Motor neuron (in vitro differentiated cells): ENCODE results near the gene METTL26. TPM values are rescaled to one million over a fixed set of nuclear protein-coding genes. Genes with fewer than 3 reads are reported as not detected.

Experiments used
- ATAC-seq, 8 experiments: fragments of 200-7000 bp; cut with Tn5 transposase; replicated peaks in 6 of 8; 2 replicates each; pipeline ENCODE4 v1.8.0; 2021; ENCODE audit warnings: mild to moderate bottlenecking in 8 of 8, moderate library complexity in 8 of 8
- H3K27ac ChIP-seq, 2 donors: fragments of 250-450 bp; sonication (Bioruptor Pico); 2 replicates each; pipeline ENCODE4 v1.9.0; 2021; ENCODE audit warnings: antibody characterized with exemption in 2 of 2, mild to moderate bottlenecking in 2 of 2, moderate library complexity in 1 of 2
- H3K4me1 ChIP-seq, 2 donors: fragments of 250-450 bp; sonication (Bioruptor Pico); replicated peaks in 1 of 2; 2 replicates each; pipeline ENCODE4 v1.6.1; 2021; ENCODE audit warnings: antibody characterized with exemption in 2 of 2, mild to moderate bottlenecking in 2 of 2, moderate library complexity in 1 of 2
- H3K4me3 ChIP-seq, 5 donors: fragments of 250-450 bp; sonication (Bioruptor Pico); 2 replicates each; pipeline ENCODE4 v1.9.0; 2021; ENCODE audit warnings: antibody characterized with exemption in 5 of 5, mild to moderate bottlenecking in 5 of 5, moderate library complexity in 4 of 5
- WGBS, 10 experiments: fragments of 450-650 bp; shearing (Covaris generic); methylation state at CpG; one replicate each; pipeline ENCODE4 v1.0.0; 2022; 5-methylcytosine and 5-hydroxymethylcytosine counted together
- in situ Hi-C, 9 experiments: fragments of 400-800 bp; cut with MboI; loops; one replicate each; pipeline ENCODE4 v1.15.0; 2021; ENCODE audit warnings: low sequenced_read_pairs in 9 of 9, low pct_unique_long_range_greater_than_20kb in 2 of 9; ENCODE audit not compliant: unreplicated experiment in 9 of 9
- total RNA-seq, 8 experiments: library from RNA; unstranded; fragments of 300-600 nt; gene quantifications; 2 replicates each; pipeline versions ENCODE4 v1.2.3 to v1.2.4, GENCODE V29; 2022

Gene METTL26
- total RNA-seq, 8 experiments from 2014 or later: 52.5 to 97.9 (median 66.7) TPM

- in situ Hi-C loops: no loop called here
- no peak for ATAC-seq
- peak overlapping the region; percentile 95 to 97 for H3K27ac ChIP-seq
- H3K4me1 ChIP-seq: peaks cover 30 to 31% of the 10 kb centered on the region in 2 donors
- peak overlapping the region; percentile 60 to 92 (median 68) for H3K4me3 ChIP-seq
- WGBS, 10 experiments: 0 to 19% (median 8%) methylated on average over 1 to 7 of the region's 55 CpGs; no CpG with 5 or more reads in 6 of the 10 experiments
Observed at GRCh38 chr16:635573-636205, 416 bp downstream of the METTL26 start.

GRCh38 chr16:634996-635395 is 1.1 kb downstream of the METTL26 start:
- Histone ChIP-seq H3K4me3 (peak overlapping the region in 2 of 5 donors; percentile 68 to 92), H3K27ac (no peak overlapping the region), H3K4me1 (peaks cover 37 to 38% of the 10 kb centered on the region in 2 donors)
- WGBS, 10 experiments: 73% methylated on average over 2 of the region's 7 CpGs; no CpG with 5 or more reads in 9 of the 10 experiments
- ATAC-seq: no peak
- in situ Hi-C loops: no loop called here

- WGBS, 10 experiments: 80 to 100% (median 95%) methylated on average over 3 to 10 of the region's 22 CpGs; no CpG with 5 or more reads in 5 of the 10 experiments
- no peak overlapping the region for H3K4me3 ChIP-seq
- in situ Hi-C loops: no loop called here
- peaks cover 46 to 47% of the 10 kb centered on the region in 2 donors for H3K4me1 ChIP-seq
- no peak for ATAC-seq
- no peak overlapping the region for H3K27ac ChIP-seq
Observed at GRCh38 chr16:634051-634670, 1.9 kb downstream of the METTL26 start.

GRCh38 chr16:633336-634050 is 2.6 kb downstream of the METTL26 start:
- 80 to 100% (median 96%) methylated on average over 1 to 13 of the region's 74 CpGs; no CpG with 5 or more reads in 5 of the 10 experiments for WGBS, 10 experiments
- no peak for ATAC-seq
- no peak overlapping the region for H3K4me3 ChIP-seq
- no peak overlapping the region for H3K27ac ChIP-seq
- in situ Hi-C loops: no loop called here
- peaks cover 44 to 47% of the 10 kb centered on the region in 2 donors for H3K4me1 ChIP-seq

- 90 to 100% (median 93%) methylated on average over 2 to 10 of the region's 67 CpGs; no CpG with 5 or more reads in 7 of the 10 experiments for WGBS, 10 experiments
Observed at GRCh38 chr16:632486-633335, 3.4 kb downstream of the METTL26 start.

GRCh38 chr16:631808-632358 is 4.2 kb downstream of the METTL26 start:
- Histone ChIP-seq H3K4me1 (peaks cover 30 to 35% of the 10 kb centered on the region in 2 donors), H3K4me3 (no peak overlapping the region), H3K27ac (no peak overlapping the region)
- no peak for ATAC-seq
- WGBS, 10 experiments: 0% methylated on average over 1 of the region's 9 CpGs; no CpG with 5 or more reads in 9 of the 10 experiments
- in situ Hi-C loops: no loop called here

More at GRCh38 chr16:632486-633335, 3.4 kb downstream of the METTL26 start:
- in situ Hi-C loops: no loop called here
- ATAC-seq: no peak
- peaks cover 36 to 41% of the 10 kb centered on the region in 2 donors for H3K4me1 ChIP-seq
- H3K27ac ChIP-seq: no peak overlapping the region
- no peak overlapping the region for H3K4me3 ChIP-seq

- peak; percentile 2 to 41 (median 23) for ATAC-seq
- Histone ChIP-seq H3K4me3 (peak within 1 kb of the TSS in 1 of 5 donors; percentile 4), H3K27ac (peak within 1 kb of the TSS; percentile 29 to 79), H3K4me1 (peaks cover 30 to 35% of the 10 kb centered on the region in 2 donors)
- 0 to 20% methylated on average over 1 to 3 of the region's 23 CpGs; no CpG with 5 or more reads in 8 of the 10 experiments for WGBS, 10 experiments
- in situ Hi-C loops: no loop called here
Observed at GRCh38 chr16:630815-631405, 5.2 kb downstream of the METTL26 start, which contains the start of gene WFIKKN1. Gene WFIKKN1, plus strand, starts transcription at chr16:630985. Its CDS starts 269 bp downstream, at chr16:631254.

GRCh38 chr16:630249-630814 is 5.8 kb downstream of the METTL26 start:
- Histone ChIP-seq H3K4me3 (no peak overlapping the region), H3K27ac (peak overlapping the region; percentile 29 to 79), H3K4me1 (peaks cover 30 to 33% of the 10 kb centered on the region in 2 donors)
- ATAC-seq: peak; percentile 1 to 17 (median 8)
- WGBS, 10 experiments: 13 to 19% methylated on average over 3 to 17 of the region's 29 CpGs; no CpG with 5 or more reads in 8 of the 10 experiments
- in situ Hi-C loops: no loop called here

- in situ Hi-C loops: no loop called here
- Histone ChIP-seq H3K27ac (peak overlapping the region; percentile 29 to 79), H3K4me1 (peaks cover 26 to 32% of the 10 kb centered on the region in 2 donors), H3K4me3 (no peak overlapping the region)
- peak in 7 of 8 experiments; percentile 0 to 15 (median 4) for ATAC-seq
- WGBS, 10 experiments: no CpG with 5 or more reads among the region's 11 CpGs
Observed at GRCh38 chr16:629833-630248, 6.3 kb downstream of the METTL26 start.

GRCh38 chr16:629185-629832 is 6.8 kb downstream of the METTL26 start:
- Histone ChIP-seq H3K4me1 (peaks cover 28 to 37% of the 10 kb centered on the region in 2 donors), H3K4me3 (no peak overlapping the region), H3K27ac (peak overlapping the region; percentile 34 to 79)
- peak in 7 of 8 experiments; percentile 17 to 70 (median 53) for ATAC-seq
- WGBS, 10 experiments: 17 to 100% (median 87%) methylated on average over 1 to 6 of the region's 29 CpGs; no CpG with 5 or more reads in 5 of the 10 experiments
- in situ Hi-C loops: no loop called here
